ENCODE results near the gene TMCO2. TPM values are rescaled to one million over a fixed set of nuclear protein-coding genes. Genes with fewer than 3 reads are reported as not detected.

The TMCO2 gene
- total RNA-seq, 1 experiment from 2014 or later: not detected

DNA sequence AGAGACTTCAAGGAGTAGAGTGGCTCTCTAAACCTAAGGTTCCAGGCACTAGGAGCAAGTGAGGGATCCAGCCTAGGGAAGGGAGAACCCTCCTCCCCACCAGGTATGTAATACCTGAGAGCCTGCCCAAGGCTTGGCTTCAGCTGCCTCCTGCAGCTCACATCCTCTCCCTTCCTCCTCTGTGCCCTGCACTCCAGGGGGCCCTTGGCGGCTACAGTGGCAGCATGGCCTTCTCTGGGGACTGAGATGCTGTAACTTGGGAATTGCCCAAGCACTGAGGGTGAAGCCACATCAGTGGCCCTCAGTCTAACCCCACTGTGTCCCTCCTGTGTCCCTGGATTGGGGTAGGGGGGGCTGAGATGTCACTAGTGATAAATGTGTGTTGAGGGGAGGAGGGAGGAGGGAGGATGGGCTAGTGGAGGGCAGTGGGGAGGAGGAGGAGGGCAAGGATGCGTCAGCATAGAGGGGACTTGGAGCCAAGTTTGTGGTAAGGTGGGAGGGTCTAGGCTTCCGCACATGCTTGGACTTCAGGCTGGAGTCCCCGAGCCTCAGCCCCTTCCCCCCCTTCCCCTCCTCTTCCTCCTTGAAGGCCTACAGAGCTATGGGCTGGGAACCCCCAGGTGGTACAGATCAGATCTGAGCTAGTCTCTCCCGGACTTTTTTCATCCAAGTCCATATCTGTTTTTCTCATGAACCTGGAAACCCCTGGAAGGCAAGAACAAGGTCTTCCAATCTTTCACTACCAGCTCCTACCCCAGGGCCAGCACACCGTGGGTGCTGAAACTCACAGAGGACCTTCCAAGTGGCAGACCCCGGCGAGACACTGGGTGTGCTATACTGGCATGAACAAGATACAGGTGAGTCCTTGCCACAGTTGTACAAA lies 51.9 kb downstream of the TMCO2 start:
- DNase-seq (ENCODE audit: low read depth): no peak
- in situ Hi-C loops (cut with HindIII; ENCODE audit: low pct_unique_long_range_greater_than_20kb, low sequenced_read_pairs): no loop called here

DNA sequence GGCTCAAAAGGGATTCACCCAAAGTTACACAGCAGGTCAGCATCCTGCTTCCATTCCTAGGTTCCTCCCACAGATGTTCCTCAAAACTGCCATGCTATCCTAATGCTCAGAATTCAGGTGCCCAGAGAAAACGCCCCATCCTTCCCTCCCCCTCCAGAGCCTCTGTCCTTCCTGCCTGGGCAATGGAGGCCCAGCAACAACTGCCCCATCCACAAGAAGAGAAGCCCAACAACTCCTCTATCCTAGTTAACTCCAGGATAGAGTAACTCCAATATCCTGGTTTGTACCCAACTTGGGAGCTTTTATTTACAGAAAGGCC lies 52.5 kb downstream of the TMCO2 start:
- DNase-seq (ENCODE audit: low read depth): no peak
- in situ Hi-C loops (cut with HindIII; ENCODE audit: low pct_unique_long_range_greater_than_20kb, low sequenced_read_pairs): no loop called here

- in situ Hi-C loops (cut with HindIII; ENCODE audit: low pct_unique_long_range_greater_than_20kb, low sequenced_read_pairs): no loop called here
Measured at GRCh38 chr1:40300651-40301050, 52.9 kb downstream of the TMCO2 start.

GRCh38 chr1:40301066-40301465 lies 53.3 kb downstream of the TMCO2 start:
- no peak for DNase-seq (ENCODE audit: low read depth)
- in situ Hi-C loops (cut with HindIII; ENCODE audit: low pct_unique_long_range_greater_than_20kb, low sequenced_read_pairs): no loop called here

More at GRCh38 chr1:40300651-40301050, 52.9 kb downstream of the TMCO2 start:
- no peak for DNase-seq (ENCODE audit: low read depth)

Other genes starting within 250 kb of the TMCO2 start
- gene CAP1, start 207.2 kb upstream of the TMCO2 start, total RNA-seq (2014; rRNA removed; shearing (Covaris generic); ENCODE audit: low replicate concordance): 116 and 154 TPM in 2 replicates
- 120 and 141 TPM in 2 replicates for gene PPT1, start 150.7 kb upstream of the TMCO2 start, total RNA-seq (2014; rRNA removed; shearing (Covaris generic); ENCODE audit: low replicate concordance)
- gene RLF, start 86.5 kb upstream of the TMCO2 start, total RNA-seq (2014; rRNA removed; shearing (Covaris generic); ENCODE audit: low replicate concordance): 4.3 and 5.2 TPM in 2 replicates
- 23.2 and 23.7 TPM in 2 replicates for gene ZMPSTE24, start 10.3 kb downstream of the TMCO2 start, total RNA-seq (2014; rRNA removed; shearing (Covaris generic); ENCODE audit: low replicate concordance)
- gene COL9A2, start 69.3 kb downstream of the TMCO2 start, total RNA-seq (2014; rRNA removed; shearing (Covaris generic); ENCODE audit: low replicate concordance): not detected in 2 replicates
- gene SMAP2, start 125.8 kb downstream of the TMCO2 start, total RNA-seq (2014; rRNA removed; shearing (Covaris generic); ENCODE audit: low replicate concordance): 12.2 and 18.9 TPM in 2 replicates
- 1.1 and 2.3 TPM in 2 replicates for gene ZFP69B, start 202.5 kb downstream of the TMCO2 start, total RNA-seq (2014; rRNA removed; shearing (Covaris generic); ENCODE audit: low replicate concordance)
- 5.6 and 6.9 TPM in 2 replicates for gene ZFP69, start 229.4 kb downstream of the TMCO2 start, total RNA-seq (2014; rRNA removed; shearing (Covaris generic); ENCODE audit: low replicate concordance)

All from Caki2 (cell line).